A172 (cell line): ENCODE results near the gene SPDYC. TPM values are rescaled to one million over a fixed set of nuclear protein-coding genes. Genes with fewer than 3 reads are reported as not detected.
"Not testable (repeated sequence)": the region's sequence is repeated elsewhere in the genome, so short reads cannot be mapped to it uniquely, and the experiment has no call there.

Source experiments
- DNase-seq: peaks from one replicate; pipeline ENCODE4 v3.0.0-alpha.2; 2015; ENCODE audit warnings: low spot score
- total RNA-seq: library from RNA; depleted of rRNA; stranded (reverse); fragments of >200 nt; shearing (Covaris generic); gene quantifications from 2 replicates; pipeline ENCODE4 v1.2.3, GENCODE V29; 2014

Gene SPDYC
- total RNA-seq, 1 experiment from 2014 or later: not detected

GRCh38 chr11:65134240-65134951, 35.6 kb upstream of the SPDYC start, which contains the start of gene SYVN1:
Gene SYVN1 (minus strand): TSS chr11:65134519. CDS start chr11:65133601, 918 bp downstream.
- DNase-seq: peak; percentile 74

GRCh38 chr11:65134952-65135632, 34.9 kb upstream of the SPDYC start:
- DNase-seq: peak; percentile 97

GRCh38 chr11:65135633-65136145, 34.3 kb upstream of the SPDYC start:
- DNase-seq: no peak

- DNase-seq: no peak
These were observed 33.4 kb upstream of the SPDYC start for GRCh38 chr11:65136515-65137096.

- no peak for DNase-seq
These were observed 28.0 kb upstream of the SPDYC start for GRCh38 chr11:65141896-65142494.

GRCh38 chr11:65147352-65148075, 22.5 kb upstream of the SPDYC start:
- no peak for DNase-seq

GRCh38 chr11:65148657-65149056, 21.4 kb upstream of the SPDYC start:
- DNase-seq: no peak

GRCh38 chr11:65150131-65150508, 19.9 kb upstream of the SPDYC start:
- not testable (repeated sequence) for DNase-seq

GRCh38 chr11:65150509-65151299, 19.3 kb upstream of the SPDYC start:
- peak; percentile 94 for DNase-seq

- DNase-seq: no peak
These were observed 18.6 kb upstream of the SPDYC start for GRCh38 chr11:65151331-65151899.

- no peak for DNase-seq
These were observed 17.9 kb upstream of the SPDYC start for GRCh38 chr11:65152122-65152521.

- DNase-seq: no peak
These were observed 13.8 kb upstream of the SPDYC start for GRCh38 chr11:65156256-65156655.

GRCh38 chr11:65156926-65157325, 13.1 kb upstream of the SPDYC start:
- DNase-seq: no peak

- DNase-seq: no peak
These were observed 12.7 kb upstream of the SPDYC start for GRCh38 chr11:65157336-65157735.

GRCh38 chr11:65159012-65159411, 11.0 kb upstream of the SPDYC start:
- no peak for DNase-seq

- no peak for DNase-seq
These were observed 9.4 kb upstream of the SPDYC start for GRCh38 chr11:65160643-65161042.

GRCh38 chr11:65163684-65164083, 6.3 kb upstream of the SPDYC start:
- DNase-seq: no peak

GRCh38 chr11:65165410-65166317, 4.4 kb upstream of the SPDYC start:
- DNase-seq: no peak

GRCh38 chr11:65166893-65167292, 3.1 kb upstream of the SPDYC start:
- DNase-seq: no peak
